Stimulated activated CD4-positive, alpha-beta T cell treated with anti-CD3 and anti-CD28 coated beads, Interleukin-12 subunit alpha, Interleukin-12 subunit beta, amount 100 ng/mL, for 48 hours (primary cell): ENCODE results near the gene CCT6A.
"Not testable (repeated sequence)": the region's sequence is repeated elsewhere in the genome, so short reads cannot be mapped to it uniquely, and the experiment has no call there.

Source experiments
- DNase-seq, 3 donors: peaks; one replicate each; pipeline ENCODE4 v3.0.0-alpha.2; 2020; ENCODE audit warnings: low read depth in 2 of 3, low spot score in 1 of 3

Gene CCT6A

DNA sequence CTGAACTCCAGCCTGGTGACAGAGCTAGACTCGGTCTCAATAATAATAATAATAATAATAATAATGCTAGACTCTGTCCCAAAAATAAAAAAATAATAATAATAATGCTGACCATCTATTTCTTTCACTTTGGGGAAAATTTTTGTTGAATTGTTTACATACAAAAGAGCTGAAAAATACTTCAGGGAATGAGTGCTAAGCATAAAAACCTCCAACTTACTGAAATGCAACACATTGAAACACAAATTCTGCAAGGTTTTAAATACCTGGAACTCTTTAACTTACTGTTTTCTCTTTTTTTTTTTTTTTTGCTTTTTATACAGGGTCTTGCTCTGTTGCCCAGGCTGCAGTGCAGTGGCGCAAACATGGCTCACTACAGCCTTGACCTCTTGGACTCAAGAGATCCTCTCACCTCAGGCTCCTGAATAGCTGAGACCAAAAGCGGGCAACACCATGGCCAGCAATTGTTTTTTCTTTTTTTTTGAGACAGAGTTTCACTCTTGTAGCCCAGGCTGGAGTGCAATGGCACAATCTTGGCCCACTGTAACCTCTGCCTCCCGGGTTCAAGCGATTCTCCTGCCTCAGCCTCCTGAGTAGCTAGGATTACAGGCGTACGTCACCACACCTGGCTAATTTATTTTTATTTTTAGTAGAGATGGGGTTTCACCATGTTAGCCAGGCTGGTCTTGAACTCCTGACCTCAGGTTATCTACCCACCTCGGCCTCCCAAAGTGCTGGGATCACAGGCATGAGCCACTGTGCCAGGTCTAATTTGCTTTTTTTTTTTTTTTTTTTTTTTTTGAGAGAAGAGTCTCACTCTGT is 46.8 kb downstream of the CCT6A start:
- not testable (repeated sequence) for DNase-seq

- no peak for DNase-seq
These were observed 48.1 kb downstream of the CCT6A start for GRCh38 chr7:56099653-56100052.

DNA sequence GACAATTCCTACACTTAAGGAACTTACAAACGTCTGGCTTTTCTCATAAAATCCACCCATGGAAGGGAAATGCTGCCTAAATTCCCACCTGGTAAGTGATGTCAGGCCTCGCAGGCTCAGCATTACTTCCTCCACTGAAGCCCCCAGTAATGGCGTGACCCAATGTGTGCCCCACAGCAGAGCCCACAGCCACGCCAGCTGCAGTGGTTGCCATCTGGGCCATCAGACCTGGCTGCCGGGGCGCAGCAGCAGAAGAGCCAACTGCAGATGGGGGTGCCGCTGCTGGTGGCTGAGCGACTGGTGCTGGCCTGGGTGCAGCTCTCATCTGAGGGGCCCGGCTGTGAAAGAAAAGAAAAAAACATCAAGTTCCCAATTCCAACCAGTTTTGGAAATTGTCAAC is 52.6 kb downstream of the CCT6A start:
- DNase-seq: not testable (repeated sequence)

GRCh38 chr7:56105508-56105907 is 53.9 kb downstream of the CCT6A start:
- peak in 1 of 3 donors; percentile 13 for DNase-seq

DNA sequence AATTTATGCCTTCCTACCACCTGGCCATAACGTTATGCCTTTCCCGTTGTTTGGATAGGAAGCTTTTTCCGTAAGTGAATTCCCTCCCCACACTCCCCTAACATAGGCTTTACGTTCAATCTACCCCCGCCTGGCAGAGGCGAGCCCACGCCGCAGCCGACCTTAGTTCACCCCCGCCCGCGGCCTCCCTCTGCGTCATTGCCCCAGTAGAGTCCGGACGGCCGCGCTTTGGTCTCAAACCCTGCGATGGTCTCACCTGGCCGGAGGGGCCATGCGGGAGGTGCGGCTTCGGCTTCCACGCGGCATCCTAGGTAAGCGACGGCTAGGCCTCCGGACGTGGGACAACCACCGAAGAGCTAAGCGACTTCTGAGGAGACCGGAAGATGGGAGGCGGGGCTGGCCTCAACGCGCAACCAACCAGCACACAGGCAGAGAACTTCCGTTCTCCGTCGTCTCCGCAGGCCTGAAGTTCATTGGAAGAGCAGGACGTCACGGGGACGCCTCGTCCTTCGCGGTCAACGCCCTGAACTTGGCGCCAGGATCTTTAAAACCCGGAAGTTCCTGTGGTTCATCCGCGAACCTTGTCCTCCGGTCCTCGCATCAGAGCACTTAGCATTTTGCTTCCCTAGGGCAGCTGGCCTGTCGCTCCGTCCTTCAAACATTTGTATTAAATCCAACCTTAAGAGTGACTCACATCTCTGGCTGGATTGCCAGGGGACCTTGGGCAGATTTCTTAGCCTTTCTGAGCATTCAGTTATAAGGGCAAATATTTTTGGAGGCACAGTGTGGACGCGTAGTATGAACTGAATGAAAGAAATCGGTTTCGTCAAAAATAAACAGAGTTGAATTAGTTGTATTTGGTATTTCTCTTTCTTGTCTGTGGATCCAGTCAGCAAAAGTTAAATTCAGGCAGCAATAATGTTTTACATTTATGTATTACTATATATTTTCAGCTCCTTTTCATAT is 54.8 kb downstream of the CCT6A start, which contains the start of gene CHCHD2:
Gene CHCHD2, minus strand, starts transcription at position 369 of the 966 bp plus-strand sequence. Its CDS starts 63 bp downstream, at position 306.
- peak; percentile 84 to 91 (median 91) for DNase-seq

GRCh38 chr7:56107954-56108258 is 56.3 kb downstream of the CCT6A start:
- no peak for DNase-seq

DNA sequence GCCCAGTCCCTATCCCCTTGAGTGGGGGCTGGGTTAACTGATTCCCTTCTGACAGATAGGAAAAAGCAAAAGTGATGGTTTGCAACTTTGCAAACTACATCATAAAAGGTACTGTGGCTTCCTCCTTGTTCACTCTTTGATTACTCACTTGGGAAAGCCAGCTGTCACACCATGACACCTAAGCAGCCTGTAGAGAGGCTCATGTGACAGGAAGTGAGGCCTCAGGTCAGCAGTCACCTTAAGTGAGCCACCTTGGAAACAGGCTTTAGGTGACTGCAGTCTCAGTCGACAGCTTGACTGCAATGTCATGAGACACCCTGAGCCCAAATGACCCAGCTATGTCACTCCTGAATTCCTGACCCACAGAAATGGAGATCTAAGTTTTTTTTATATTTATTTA is 59.0 kb downstream of the CCT6A start:
- DNase-seq: no peak

GRCh38 chr7:56112244-56112643 is 60.7 kb downstream of the CCT6A start:
- not testable (repeated sequence) for DNase-seq
